Stimulated activated CD8-positive, alpha-beta memory T cell treated with anti-CD3 and anti-CD28 coated beads, Interleukin-7, amount 100 ng/mL, for 48 hours (primary cell): ENCODE results near the gene PTPN14.

ENCODE experiments used
- DNase-seq, 2 donors: peaks; one replicate each; pipeline ENCODE4 v3.0.0-alpha.2; 2020; ENCODE audit warnings: low read depth in 1 of 2; ENCODE audit errors: extremely low read depth in 1 of 2

PTPN14 gene

GRCh38 chr1:214344897-214345296, 206.5 kb downstream of the PTPN14 start:
- DNase-seq = no peak

GRCh38 chr1:214342525-214342924, 208.9 kb downstream of the PTPN14 start:
- DNase-seq = no peak

DNA sequence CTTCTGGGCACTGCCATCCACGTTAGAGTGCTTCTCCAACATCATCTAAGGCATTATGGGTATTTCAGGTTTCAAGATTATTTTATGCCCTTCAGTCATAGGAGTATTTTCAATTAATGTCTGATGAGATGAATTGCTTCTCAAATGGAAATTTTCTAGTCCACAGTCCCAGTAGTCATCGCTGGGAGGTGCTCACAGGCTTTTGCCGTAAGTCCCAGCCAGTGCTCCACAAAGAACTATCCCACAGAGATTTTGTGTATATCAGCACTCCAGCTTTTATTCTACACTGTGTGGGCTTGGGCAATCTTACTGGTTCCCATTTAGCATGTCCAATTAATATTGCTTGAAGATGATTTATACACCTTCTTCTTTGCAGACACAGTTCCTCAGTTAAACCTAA, 209.5 kb downstream of the PTPN14 start:
- DNase-seq = no peak

DNA sequence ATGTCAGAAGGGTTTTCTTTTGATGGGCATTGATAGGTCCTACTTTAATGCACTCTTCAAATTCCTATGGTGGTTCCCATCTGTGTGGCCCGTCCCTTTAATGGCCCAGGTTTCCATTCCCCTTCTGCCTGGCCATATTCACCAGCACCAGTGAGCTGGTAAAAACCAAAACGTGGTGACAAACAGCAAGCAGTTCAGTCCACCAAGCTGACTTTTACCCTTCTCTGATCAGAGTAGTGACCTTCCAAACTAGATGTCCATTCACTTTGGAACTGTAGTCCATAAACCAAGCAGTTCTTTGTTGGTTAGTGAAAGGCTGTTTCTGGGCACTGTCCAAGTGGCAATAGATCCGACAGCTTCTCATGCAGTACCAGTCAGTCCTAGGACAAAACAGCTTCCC, 209.9 kb downstream of the PTPN14 start:
- no peak for DNase-seq

DNA sequence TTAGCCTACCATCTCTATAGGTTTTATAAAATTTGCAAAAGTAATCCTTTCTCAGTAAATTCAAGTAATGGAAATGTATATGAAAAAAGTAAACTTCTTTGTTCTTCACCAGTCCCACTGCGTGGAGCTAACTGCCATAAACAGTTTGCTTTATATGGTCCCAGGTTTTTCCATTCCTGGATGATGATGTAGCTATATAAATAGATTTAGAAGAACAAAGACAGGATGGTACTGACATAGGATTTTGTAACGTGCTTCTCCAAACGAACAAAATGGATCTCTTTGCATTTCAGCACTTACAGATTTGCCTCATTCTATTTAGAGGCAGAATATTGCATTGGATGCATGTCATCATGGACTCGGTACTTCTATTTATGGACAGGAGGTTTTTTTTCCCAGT, 213.2 kb downstream of the PTPN14 start:
- no peak for DNase-seq

- DNase-seq = no peak
These were observed 213.9 kb downstream of the PTPN14 start for GRCh38 chr1:214337511-214337910.

GRCh38 chr1:214337015-214337414, 214.4 kb downstream of the PTPN14 start:
- DNase-seq = no peak

DNA sequence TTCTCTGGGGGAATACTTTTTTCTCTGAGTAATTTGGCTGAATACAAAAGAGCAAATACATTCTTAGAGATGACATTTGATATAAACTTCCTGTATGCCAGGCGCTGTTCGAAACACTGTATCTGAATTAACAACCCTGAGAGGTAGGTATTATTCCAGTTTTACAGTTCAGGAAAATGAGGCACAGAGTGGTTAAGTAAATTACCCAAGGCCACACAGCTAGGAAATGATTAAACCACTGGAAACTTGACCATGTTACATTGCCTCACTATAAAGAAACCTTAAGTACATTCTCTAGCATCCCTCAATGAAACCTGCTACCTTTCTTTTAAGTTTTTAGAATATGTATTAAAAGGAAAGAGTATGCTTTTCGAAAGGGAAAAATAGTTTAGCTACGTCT, 215.8 kb downstream of the PTPN14 start:
- DNase-seq = no peak

DNA sequence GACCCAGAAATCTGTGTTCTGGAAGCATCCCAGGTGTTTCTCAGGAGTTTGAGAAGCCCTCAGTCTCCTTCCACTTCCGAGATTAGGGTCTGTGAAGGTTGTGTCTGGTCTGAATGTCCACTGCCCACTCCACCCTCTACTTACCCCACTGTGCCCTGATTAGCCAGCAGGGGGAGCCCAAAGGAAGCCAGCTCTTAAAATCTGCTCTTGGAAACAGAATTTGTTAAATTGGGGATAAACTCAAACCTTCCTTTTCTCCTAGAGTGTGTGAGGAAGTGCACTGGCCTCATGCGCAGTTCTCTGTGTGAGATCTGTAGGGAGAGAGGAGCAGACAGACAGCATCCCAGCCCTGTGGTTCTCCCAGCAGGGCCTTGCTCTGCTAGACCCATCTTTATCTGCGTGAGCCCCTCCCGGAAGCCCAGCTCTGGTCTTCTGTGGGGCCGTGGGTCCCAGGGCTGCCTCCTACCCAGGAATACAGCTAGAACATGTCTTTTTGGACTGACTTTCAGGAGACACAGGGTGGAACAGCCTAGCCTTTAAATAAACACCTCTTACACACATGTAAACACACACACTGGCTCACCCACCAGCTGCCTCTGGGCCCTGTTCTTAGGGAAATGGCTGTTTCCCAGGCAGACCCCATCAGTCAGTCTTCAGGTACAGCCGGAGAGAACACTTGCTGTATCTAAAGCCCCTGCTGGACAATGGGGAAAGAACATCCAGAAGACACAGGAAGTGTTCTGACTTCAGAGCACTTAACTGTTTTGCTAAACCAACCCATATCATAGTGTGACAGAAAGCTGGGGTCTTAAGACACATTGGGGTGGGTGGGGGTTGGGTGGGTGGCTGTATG, 218.2 kb downstream of the PTPN14 start:
- peak in 1 of 2 donors; percentile 15 for DNase-seq

GRCh38 chr1:214331827-214332423, 219.5 kb downstream of the PTPN14 start:
- peak; percentile 20 to 22 for DNase-seq

GRCh38 chr1:214331180-214331579, 220.2 kb downstream of the PTPN14 start:
- DNase-seq = no peak

- DNase-seq = no peak
These were observed 220.7 kb downstream of the PTPN14 start for GRCh38 chr1:214330715-214331114.

- no peak for DNase-seq
These were observed 221.2 kb downstream of the PTPN14 start for GRCh38 chr1:214330222-214330621.

GRCh38 chr1:214329470-214330220, 221.8 kb downstream of the PTPN14 start:
- DNase-seq = no peak

DNA sequence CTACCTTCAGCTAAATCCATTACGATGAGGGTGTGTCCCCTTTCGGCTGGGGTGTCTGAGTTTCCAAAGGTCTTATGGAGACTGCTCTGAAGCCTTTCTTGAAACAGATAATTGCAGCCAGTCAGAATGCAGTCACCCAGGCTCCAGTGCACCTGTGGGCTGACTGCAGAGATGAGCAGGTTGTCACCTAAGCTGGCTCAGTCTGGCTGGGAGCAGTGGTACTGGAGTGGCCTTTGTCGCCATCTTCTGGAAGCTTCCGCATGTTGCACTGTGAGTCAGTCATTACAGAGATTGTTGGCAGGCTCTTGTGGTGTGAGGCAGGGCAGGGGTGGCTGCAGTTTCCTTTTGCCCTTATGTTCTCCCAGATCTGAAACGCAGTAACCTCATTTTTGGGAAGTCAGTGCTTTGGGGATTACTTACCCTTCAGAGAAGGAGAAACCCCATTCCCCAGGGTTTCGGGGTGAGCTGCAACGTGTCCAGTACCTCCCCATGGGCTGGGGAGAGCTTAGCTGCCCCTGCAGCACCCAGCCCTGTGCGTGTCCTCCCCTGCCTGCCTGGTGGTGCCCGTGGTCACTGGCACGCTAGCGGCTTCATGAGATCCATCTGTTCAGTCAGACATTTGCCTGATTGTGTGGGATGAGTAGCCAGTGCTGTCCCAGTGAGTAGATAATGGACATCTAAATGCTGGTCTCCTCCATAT, 222.5 kb downstream of the PTPN14 start:
- DNase-seq = peak; percentile 27 to 59

- DNase-seq = no peak
These were observed 223.9 kb downstream of the PTPN14 start for GRCh38 chr1:214327514-214327913.

- no peak for DNase-seq
These were observed 225.0 kb downstream of the PTPN14 start for GRCh38 chr1:214326406-214326805.

DNA sequence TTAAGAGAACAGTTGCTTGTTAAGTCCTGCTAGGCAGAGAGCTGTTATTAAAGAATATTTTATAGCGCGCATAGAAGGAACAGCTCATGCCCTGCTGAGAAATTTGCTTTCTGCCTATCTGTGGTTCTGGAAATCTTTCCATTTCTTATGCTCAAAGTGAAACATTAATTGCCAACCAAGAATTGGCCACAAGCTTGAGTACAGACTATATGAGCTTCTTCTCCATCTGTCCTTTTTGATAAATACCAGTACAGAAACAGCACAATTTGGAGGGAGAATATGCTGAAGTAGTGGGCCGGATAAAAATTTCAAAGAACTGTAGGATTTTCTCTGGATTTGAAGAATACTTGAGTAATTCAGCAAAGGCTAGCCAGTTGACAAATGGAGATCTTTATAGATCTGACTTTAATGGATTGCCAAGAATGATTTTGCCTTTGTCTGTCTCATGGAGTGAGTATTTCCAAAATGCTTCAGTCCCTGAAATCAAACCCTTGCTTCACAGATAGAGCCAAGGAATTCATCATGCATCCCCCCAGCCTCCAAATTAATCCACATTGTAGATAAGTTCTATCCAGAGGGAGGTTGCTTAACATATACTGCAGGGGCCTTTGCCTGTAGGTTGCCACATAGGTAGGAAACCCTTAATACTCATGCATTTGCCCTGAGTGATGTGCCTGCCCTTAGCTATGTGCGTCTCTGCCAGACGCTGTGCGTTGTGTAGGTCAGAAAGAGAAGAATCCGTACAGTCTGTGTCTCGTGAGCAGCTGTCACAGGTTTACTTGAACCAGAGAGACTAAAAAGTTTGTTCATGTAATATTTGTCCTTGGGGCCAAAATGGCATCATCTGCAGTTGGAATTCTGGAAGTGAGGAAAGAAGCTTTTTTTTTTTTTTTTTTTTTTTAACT, 226.3 kb downstream of the PTPN14 start:
- no peak for DNase-seq

DNA sequence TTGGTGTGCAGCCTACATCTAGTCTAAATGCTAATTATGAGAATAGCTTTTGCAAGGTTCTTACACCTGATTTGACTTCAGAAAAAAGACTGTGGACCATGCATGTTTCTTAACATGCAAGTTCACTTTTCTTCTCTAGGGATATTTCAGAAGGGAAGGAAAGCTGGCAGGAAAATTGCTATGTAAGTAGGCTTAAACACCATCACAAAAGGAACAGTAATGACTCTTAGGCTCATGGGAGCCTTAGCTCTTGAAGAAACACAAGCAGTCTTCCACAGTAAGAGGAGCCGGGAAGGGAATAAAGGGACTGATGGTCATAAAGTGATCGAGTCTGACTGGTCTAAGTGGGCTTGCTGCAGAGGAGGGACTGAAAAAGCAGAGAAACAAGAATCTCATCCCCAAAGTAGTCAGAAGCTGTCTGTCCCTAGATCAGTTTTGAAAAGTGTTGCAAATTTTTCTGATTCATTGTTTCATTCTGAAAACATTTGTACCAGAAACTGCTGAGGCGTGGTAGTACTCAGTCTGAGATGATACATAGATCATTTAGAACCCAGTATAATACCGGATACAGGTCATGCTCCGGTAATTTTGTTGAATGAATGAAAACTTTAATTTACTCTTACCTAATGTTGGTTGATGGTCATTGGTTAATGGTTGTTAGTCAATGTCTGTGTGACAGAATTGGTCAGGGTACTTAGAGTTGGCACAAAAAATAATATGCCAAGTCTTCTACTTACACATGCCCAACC, 229.5 kb downstream of the PTPN14 start:
- no peak for DNase-seq
